HFF-Myc (cell line): Measurements from ENCODE around the gene NEB.

Source experiments
- DNase-seq: peaks from one replicate; pipeline ENCODE4 v3.0.0-alpha.2; 2011; ENCODE audit warnings: low read depth; ENCODE audit errors: extremely low read depth
- H3K4me3 ChIP-seq: replicated peaks from 2 replicates; pipeline ENCODE4 v1.5.1; 2011; ENCODE audit warnings: low read depth, mild to moderate bottlenecking, control low read depth, low read length
- TF ChIP-seq, protein P1 (sequence below): IDR thresholded peaks from 2 replicates; pipeline ENCODE4 v1.5.1; 2012; ENCODE audit warnings: mild to moderate bottlenecking, low read depth, low read length, control low read depth; ENCODE audit errors: missing control alignments

The NEB gene

GRCh38 chr2:151721161-151721560 is 13.1 kb downstream of the NEB start:
- TF ChIP-seq, protein P1, sequence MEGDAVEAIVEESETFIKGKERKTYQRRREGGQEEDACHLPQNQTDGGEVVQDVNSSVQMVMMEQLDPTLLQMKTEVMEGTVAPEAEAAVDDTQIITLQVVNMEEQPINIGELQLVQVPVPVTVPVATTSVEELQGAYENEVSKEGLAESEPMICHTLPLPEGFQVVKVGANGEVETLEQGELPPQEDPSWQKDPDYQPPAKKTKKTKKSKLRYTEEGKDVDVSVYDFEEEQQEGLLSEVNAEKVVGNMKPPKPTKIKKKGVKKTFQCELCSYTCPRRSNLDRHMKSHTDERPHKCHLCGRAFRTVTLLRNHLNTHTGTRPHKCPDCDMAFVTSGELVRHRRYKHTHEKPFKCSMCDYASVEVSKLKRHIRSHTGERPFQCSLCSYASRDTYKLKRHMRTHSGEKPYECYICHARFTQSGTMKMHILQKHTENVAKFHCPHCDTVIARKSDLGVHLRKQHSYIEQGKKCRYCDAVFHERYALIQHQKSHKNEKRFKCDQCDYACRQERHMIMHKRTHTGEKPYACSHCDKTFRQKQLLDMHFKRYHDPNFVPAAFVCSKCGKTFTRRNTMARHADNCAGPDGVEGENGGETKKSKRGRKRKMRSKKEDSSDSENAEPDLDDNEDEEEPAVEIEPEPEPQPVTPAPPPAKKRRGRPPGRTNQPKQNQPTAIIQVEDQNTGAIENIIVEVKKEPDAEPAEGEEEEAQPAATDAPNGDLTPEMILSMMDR, result no peak
- H3K4me3 ChIP-seq, result no peak overlapping the region

GRCh38 chr2:151720521-151720920 is 13.8 kb downstream of the NEB start:
- no peak for DNase-seq
- TF ChIP-seq, protein P1, result no peak
- no peak overlapping the region for H3K4me3 ChIP-seq

More at GRCh38 chr2:151721161-151721560, 13.1 kb downstream of the NEB start:
- DNase-seq, result no peak

DNA sequence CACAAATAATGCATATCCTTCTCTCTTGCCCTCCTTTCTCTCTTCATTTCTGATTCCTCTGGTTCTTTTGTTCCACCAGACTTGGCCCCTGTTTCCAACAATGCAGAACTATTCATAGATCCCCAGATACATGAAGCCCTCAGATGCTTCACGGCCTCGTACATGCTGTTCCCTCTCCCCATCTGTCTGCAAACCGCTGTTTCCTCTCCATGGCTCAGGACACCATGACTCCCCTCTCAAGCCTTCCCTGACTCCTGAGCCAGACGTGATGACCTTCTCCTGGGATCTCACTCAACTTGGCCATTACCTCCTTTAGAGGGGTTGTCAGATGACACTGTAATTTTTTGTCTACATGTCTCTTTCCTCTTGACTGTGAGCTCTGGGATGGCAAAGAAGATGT is 15.5 kb downstream of the NEB start:
- TF ChIP-seq, protein P1, result no peak
- H3K4me3 ChIP-seq, result no peak overlapping the region
- no peak for DNase-seq

DNA sequence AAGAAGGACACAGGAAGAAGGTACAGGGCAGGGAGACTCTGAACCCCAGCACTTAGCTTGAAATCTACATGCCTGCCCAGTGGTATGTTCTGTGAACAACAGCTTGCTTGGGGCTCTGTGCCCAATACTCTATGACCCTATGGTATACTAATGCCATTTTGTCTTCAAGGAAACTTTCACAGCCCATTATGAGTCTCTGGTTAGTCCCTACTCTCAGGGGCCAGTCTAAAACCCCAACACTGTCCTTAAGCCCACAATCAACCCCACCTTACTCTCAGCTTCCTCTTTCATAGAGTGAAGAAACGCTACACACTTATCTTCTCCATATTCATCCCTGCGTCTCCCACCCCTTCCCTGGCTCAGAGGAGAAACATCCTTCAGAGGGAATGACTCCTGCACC is 16.0 kb downstream of the NEB start:
- no peak for DNase-seq

DNA sequence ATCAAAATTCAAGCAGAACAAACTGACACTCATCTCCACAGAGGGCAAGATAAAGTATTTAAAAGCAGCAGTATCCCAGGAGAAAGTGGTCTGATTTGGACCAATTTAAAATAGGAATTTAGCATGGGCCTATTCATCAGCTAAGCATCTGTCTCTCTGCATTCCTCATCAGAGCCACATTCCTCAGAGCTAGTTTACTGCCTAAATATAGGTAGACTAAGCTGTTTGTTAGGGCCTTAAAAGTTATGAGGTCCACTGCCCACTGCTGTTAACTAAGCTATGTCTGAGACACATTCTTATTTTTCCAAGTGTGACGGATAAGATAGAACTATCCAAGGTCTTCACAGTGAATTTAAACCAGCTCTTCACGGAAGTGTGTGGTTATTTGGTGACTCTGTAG is 17.6 kb downstream of the NEB start:
- DNase-seq, result no peak
- H3K4me3 ChIP-seq, result no peak overlapping the region
- TF ChIP-seq, protein P1, result no peak

More for the DNA sequence above, 16.0 kb downstream of the NEB start:
- TF ChIP-seq, protein P1, result no peak
- H3K4me3 ChIP-seq, result no peak overlapping the region

- no peak for DNase-seq
These were observed 20.9 kb downstream of the NEB start for GRCh38 chr2:151713291-151713903.

More at GRCh38 chr2:151713291-151713903, 20.9 kb downstream of the NEB start:
- TF ChIP-seq, protein P1, result no peak
- no peak overlapping the region for H3K4me3 ChIP-seq
